GM12891 (cell line): Measurements from ENCODE around the gene RUSC1.

Experiments used
- DNase-seq: peaks from one replicate; pipeline ENCODE4 v3.0.0; 2011; ENCODE audit warnings: low spot score; ENCODE audit not compliant: insufficient read length
- FAIRE-seq: peaks from 2 replicates; lab custom pipeline; 2011; peaks lifted over from hg19 to GRCh38; lab: Jason Lieb, UNC
- PAX5 ChIP-seq: IDR thresholded peaks from 2 replicates; pipeline ENCODE4 v1.6.1; 2011; ENCODE audit warnings: low read length, moderate library complexity, mild to moderate bottlenecking; ENCODE audit not compliant: insufficient read depth, severe bottlenecking
- POLR2A ChIP-seq: IDR thresholded peaks from 2 replicates; pipeline ENCODE4 v1.6.1; 2011; ENCODE audit warnings: low read depth, low read length, control low read depth
- POLR2AphosphoS5 ChIP-seq: IDR thresholded peaks from 2 replicates; pipeline ENCODE4 v1.6.1; 2011; ENCODE audit warnings: low read depth, low read length, control low read depth
- POU2F2 ChIP-seq: IDR thresholded peaks from 2 replicates; pipeline ENCODE4 v1.6.1; 2011; ENCODE audit warnings: low read depth, mild to moderate bottlenecking, control low read depth, low read length, moderate library complexity
- SPI1 ChIP-seq: IDR thresholded peaks from 2 replicates; pipeline ENCODE4 v1.6.1; 2011; ENCODE audit warnings: low read depth, low read length, control low read depth
- TAF1 ChIP-seq: IDR thresholded peaks from 2 replicates; pipeline ENCODE4 v1.6.1; 2011; ENCODE audit warnings: low read depth, low read length, control low read depth

Gene RUSC1

GRCh38 chr1:155309423-155310021 is 11.2 kb upstream of the RUSC1 start:
- no peak for DNase-seq

GRCh38 chr1:155313261-155313660 is 7.4 kb upstream of the RUSC1 start:
- TF ChIP-seq TAF1 (no peak), POLR2AphosphoS5 (no peak), POU2F2 (no peak), SPI1 (no peak), POLR2A (no peak), PAX5 (no peak)
- FAIRE-seq (no peak), DNase-seq (no peak)

More at GRCh38 chr1:155309423-155310021, 11.2 kb upstream of the RUSC1 start:
- no peak for FAIRE-seq
- TF ChIP-seq SPI1 (no peak), PAX5 (no peak), POLR2A (no peak), POLR2AphosphoS5 (no peak)

- FAIRE-seq, result no peak
- DNase-seq, result no peak
- TF ChIP-seq POLR2A (no peak), PAX5 (no peak), TAF1 (no peak), POU2F2 (no peak), POLR2AphosphoS5 (no peak), SPI1 (no peak)
These were observed 3.8 kb upstream of the RUSC1 start for GRCh38 chr1:155316922-155317321.

GRCh38 chr1:155318082-155318481 is 2.6 kb upstream of the RUSC1 start:
- DNase-seq, result no peak
- TF ChIP-seq SPI1, result no peak
- no peak for TF ChIP-seq POLR2A
- no peak for TF ChIP-seq PAX5
- no peak for TF ChIP-seq POLR2AphosphoS5
- TF ChIP-seq POU2F2, result no peak
- TF ChIP-seq TAF1, result no peak
- FAIRE-seq, result no peak

GRCh38 chr1:155319536-155319935 is 1.2 kb upstream of the RUSC1 start:
- no peak for DNase-seq
- FAIRE-seq, result no peak
- no peak for TF ChIP-seq SPI1
- no peak for TF ChIP-seq TAF1
- no peak for TF ChIP-seq PAX5
- TF ChIP-seq POLR2A, result no peak
- TF ChIP-seq POU2F2, result no peak
- no peak for TF ChIP-seq POLR2AphosphoS5

- FAIRE-seq (no peak), DNase-seq (no peak)
- TF ChIP-seq SPI1, result no peak
- TF ChIP-seq POLR2A, result no peak
- no peak for TF ChIP-seq PAX5
- no peak for TF ChIP-seq TAF1
- TF ChIP-seq POU2F2, result no peak
- no peak for TF ChIP-seq POLR2AphosphoS5
These were observed 442 bp upstream of the RUSC1 start for GRCh38 chr1:155320252-155320651.

- no peak for TF ChIP-seq SPI1
- TF ChIP-seq PAX5, result no peak
- TF ChIP-seq POLR2AphosphoS5, result no peak
- no peak for TF ChIP-seq TAF1
- no peak for TF ChIP-seq POU2F2
- no peak for TF ChIP-seq POLR2A
- DNase-seq (no peak), FAIRE-seq (no peak)
These were observed 1.2 kb downstream of the RUSC1 start for GRCh38 chr1:155321639-155322503.

- FAIRE-seq, result no peak
- TF ChIP-seq TAF1, result no peak
- no peak for TF ChIP-seq POU2F2
- TF ChIP-seq SPI1, result no peak
- TF ChIP-seq PAX5, result no peak
- TF ChIP-seq POLR2A, result no peak
- TF ChIP-seq POLR2AphosphoS5, result no peak
- DNase-seq, result peak; percentile 39
These were observed 1.9 kb downstream of the RUSC1 start for GRCh38 chr1:155322571-155322952.
